ENCODE data around the gene EHD2.
"Not testable (repeated sequence)": the region's sequence is repeated elsewhere in the genome, so short reads cannot be mapped to it uniquely, and the experiment has no call there.

EHD2 gene

DNA sequence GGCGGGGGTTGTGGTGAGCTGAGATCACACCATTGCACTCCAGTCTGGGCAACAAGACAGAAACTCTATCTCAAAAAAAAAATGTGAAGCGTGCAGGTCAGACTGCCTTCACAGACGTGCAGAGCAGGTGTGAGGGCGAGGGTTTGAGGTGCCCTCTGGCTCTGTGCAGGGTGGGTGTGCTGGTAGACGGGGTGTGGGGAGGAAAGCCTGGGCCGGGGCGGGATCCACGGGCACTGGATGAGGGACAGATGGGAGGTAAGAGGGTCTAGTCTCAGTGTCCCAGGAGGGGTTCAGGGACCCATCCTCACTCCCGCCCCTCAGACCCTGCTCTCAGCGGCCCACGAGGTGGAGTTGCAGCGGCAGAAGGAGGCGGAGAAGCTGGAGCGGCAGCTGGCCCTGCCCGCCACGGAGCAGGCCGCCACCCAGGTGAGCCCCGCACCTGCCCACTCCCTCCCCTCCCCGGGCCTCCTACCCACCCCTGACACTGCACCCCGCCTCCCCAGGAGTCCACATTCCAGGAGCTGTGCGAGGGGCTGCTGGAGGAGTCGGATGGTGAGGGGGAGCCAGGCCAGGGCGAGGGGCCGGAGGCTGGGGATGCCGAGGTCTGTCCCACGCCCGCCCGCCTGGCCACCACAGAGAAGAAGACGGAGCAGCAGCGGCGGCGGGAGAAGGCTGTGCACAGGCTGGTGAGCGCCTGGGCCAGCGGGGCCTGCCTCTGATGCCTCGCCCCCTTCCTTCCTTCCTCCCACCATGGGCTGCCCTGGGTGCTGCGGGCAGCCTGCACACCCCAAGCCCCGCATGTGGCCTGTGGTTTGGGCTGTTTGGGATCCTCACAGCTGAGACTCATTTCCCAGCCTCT, 41.2 kb downstream of the EHD2 start:
- no peak for DNase-seq

DNA sequence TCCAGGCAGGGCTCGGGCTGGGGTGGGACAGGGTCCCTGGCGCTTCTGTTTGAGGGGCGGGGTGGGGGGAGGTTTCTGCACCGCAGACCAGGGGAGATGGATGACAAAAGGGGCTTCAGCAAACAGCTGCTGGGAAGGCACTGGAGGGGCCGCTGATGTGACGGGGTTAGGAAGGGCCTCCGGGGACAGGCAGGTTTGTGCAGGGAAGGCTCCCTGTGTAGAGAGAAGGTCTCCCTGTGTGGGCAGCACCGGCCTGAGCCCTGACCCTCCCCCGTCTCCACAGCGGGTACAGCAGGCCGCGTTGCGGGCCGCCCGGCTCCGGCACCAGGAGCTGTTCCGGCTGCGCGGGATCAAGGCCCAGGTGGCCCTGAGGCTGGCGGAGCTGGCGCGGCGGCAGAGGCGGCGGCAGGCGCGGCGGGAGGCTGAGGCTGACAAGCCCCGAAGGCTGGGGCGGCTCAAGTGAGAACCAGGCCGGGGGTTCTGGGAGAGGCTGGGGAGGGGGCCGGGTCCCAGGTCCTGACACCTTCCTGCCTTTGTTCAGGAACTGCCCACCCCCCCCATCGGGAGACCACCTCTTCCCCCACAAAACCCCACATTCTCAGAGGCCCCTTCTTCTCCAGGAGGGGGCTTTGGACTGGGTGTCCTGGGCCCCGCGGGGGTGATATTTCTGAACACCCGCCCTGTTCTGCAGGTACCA, 42.0 kb downstream of the EHD2 start:
- DNase-seq, result no peak

GRCh38 chr19:47755762-47756626, 42.8 kb downstream of the EHD2 start:
- DNase-seq, result no peak

DNA sequence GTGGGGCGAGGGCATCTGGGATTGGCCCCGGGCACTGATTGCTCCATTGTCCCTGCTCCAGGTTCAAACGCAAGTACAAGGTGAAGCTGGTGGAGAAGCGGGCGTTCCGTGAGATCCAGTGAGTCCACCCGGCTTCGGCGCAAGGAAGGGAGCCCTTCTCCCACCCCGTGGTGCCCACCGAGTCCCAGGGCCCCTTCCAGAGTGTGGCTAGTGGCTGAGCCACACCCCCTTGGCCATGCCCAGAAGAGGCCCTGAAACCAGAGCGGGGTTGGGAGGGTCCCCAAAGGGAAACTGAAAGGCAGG, 43.4 kb downstream of the EHD2 start:
- DNase-seq, result no peak

DNA sequence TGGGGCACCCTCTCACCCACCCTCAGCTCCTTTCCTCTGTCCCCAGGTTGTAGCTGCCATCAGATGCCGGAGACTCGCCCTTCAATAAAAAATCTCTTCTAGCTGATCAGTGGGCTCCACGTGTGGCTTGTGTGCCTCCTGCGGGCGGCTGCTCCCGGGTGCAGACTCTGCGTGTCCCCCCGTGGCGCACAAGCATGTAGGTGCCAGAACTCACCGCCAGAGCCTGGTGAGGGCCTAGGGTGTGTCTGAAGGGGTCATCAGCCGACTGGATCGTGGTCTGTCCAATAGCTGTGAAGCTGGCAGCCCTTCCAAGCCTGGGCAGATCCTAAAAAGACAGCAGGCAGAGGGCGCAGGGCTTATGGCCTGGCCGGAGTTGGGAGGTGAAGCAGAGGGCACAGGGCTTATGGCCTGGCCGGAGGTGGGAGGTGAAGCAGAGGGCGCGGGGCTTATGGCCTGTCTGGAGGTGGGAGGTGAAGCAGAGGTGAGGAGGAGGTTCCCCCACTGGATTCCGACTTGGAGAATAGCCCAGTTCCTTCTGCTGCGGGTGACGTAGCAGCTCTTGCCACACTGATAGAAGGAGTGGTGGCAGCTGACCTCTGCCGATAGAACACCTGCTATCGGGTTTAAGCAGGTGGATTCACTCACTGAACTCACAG, 43.9 kb downstream of the EHD2 start:
- DNase-seq, result no peak

DNA sequence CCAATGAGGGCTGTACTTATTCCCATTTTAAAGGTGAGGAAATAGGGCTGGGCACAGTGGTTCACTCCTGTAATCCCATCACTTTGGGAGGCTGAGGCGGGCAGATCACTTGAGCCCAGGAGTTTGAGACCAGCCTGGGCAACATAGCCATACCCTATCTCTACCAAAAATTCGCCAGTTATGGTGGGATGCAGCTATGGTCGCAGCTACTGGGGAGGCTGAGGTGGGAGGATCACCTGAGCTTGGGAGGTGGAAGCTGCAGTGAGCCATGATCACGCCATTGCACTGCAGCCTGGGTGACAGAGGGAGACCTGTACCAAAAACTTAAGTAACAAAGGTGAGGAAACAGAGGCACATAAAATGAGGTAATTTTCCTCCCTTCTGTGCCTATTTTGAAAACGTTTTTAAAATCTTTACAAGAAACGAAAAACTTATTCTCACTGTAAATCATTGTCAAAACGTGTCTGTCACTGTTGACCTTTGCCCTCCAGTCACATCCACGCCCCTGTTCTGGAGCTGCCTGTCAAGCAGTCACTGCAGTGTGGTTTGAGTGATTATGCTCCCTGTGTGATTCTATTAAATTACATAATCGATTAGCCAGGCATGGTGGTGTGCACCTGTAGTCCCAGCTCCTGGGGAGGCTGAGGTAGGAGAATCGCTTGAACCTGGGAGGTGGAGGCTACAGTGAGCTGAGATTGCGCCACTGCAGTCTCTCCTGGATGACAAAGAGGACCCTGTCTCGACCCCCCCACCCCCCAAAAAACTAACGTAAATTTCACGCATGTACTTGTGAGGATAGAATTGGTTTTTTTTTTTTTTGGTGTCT, 44.6 kb downstream of the EHD2 start:
- no peak for DNase-seq

- DNase-seq, result no peak
Observed at GRCh38 chr19:47758443-47758804, 45.2 kb downstream of the EHD2 start.

- DNase-seq, result no peak
Observed at GRCh38 chr19:47760632-47760999, 47.4 kb downstream of the EHD2 start.

DNA sequence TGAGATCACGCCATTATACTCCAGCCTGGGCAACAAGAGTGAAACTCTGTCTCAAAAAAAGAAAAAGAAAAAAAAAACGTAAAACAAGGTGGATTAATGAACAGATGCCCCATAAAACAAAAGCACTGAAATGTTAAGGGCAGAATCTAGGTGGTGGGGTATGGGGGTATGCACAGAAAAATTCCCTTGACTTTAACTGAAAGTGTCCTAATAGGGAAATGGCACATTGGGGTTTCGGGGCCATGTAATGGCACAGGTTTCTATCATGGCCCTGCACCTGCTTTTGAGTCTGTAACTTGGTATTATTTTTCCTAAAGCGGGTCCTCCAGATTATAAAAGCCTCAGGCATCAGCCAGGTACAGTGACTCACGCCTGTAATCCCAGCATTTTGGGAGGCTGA, 48.3 kb downstream of the EHD2 start:
- no peak for DNase-seq

GRCh38 chr19:47762151-47762550, 48.9 kb downstream of the EHD2 start:
- DNase-seq, result no peak

DNA sequence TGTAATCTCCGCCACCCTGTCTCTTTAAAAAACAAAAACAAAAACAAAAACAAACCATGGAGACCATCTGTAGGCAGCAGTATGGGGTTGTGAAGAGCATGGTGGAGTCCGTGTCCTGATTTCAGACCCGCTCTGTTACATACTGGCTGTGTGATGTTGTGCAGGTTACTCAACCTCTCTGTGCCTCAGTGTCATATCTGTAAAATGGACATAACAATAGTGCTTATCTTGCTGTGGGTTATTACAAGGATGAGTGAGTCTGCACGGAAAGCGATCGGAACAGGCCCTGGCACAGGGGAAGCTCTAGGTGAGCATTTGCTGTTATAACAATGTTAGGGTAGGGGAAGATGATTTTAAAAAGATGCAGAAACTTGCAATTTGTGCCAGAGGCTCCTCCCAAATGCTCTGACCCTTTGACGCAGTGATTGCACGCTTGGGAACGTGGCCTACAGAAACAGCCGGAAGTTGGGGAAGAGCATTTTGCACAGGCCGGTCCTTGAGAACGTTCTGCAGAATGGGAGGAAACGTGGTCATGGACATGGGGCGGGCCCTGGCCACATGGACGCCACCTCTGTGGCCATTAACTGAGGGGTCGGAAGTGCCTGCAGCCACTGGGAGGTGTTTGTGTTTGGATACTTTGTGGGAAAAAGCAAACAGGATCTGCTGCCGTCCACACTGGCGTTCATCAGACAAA, 49.5 kb downstream of the EHD2 start:
- DNase-seq, result no peak

- DNase-seq, result not testable (repeated sequence)
Observed at GRCh38 chr19:47764705-47765104, 51.5 kb downstream of the EHD2 start.

GRCh38 chr19:47765523-47766358, 52.5 kb downstream of the EHD2 start:
- DNase-seq, result peak; percentile 38

GRCh38 chr19:47766359-47766620, 53.1 kb downstream of the EHD2 start:
- no peak for DNase-seq

DNA sequence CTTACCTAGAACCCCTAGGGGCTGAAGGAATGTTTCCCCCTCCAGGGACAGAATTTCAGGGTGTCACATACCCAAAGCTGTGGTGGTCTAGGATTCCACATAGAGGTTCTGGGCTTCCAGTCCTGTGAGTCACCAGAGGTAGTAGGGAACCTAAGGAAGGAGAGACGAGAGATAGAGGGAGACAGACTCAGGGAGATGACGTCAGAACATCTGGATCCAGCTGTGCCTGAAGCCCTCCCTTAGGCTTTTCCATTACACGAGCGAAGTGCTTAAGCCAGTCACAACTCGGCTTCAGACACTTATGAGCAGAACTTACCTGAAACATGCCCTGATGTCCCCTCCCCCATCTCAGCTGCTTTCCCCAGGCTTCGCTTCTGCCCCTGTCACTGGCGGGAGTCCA, 53.4 kb downstream of the EHD2 start:
- peak; percentile 29 for DNase-seq

DNA sequence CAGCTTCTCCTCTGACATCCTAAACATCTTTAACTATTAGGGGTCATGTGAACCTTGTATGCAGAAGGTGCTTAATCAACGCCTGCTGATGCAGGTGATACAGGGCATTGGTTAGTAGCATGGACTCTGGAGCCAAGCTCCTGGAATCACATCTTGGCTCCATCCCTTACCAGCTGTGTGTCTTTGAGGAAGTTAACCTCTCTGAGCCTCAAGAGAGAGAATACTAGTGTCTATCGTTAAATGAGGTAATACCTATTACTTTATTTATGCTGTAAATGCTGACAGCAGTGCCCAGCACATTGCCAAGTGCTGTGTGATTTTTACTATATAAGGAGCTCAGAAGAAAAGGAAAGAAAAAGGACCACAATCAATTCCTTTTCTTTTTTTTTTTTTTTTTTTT, 54.1 kb downstream of the EHD2 start:
- no peak for DNase-seq

GRCh38 chr19:47768604-47769003, 55.4 kb downstream of the EHD2 start:
- DNase-seq, result no peak

DNA sequence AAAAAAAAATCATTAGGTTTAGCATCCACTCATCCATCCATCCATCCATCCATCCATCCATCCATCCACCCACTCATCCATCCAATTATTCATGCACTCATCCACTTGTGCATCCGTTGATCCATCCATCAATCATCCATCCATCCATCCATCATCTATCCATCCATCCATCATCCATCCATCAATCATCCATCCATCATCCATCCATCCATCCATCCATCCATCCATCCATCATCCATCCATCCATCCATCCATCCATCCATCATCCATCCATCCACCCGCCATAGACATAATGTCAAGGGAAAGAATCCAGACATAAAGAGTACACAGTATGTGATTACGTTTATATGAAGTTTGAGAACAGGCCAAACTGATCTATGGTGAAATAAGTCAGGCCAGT, 56.3 kb downstream of the EHD2 start:
- DNase-seq, result no peak

DNA sequence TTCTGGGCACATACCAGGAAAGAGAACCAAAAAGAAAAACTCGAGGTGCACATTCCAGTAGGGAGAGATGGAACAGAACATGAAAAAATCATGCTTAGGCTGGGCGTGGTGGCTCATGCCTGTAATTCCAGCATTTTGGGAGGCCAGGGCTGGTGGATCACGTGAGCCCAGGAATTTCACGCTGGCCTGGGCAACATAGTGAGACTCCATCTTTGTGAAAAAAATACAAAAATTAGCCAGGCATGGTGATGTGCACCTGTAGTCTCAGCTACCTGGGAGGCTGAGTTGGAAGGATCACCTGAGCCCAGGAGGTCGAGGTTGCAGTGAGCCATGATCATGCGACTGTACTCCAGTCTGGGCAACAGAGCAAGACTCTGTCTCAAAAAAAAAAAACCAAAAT, 58.1 kb downstream of the EHD2 start:
- not testable (repeated sequence) for DNase-seq

- DNase-seq, result no peak
Observed at GRCh38 chr19:47776568-47776967, 63.3 kb downstream of the EHD2 start.
